Prostate gland (tissue), 2 donors: Measurements from ENCODE around the gene SMARCB1. TPM values are rescaled to one million over a fixed set of nuclear protein-coding genes. Genes with fewer than 3 reads are reported as not detected.
"Not testable (repeated sequence)": the region's sequence is repeated elsewhere in the genome, so short reads cannot be mapped to it uniquely, and the experiment has no call there.

Source experiments
- DNase-seq: peaks from one replicate; pipeline ENCODE4 v3.0.0-alpha.2; 2019; ENCODE audit warnings: low spot score
- H3K27ac ChIP-seq, 2 donors: fragments of 200-600 bp; sonication (generic); 2 replicates each; pipeline ENCODE4 v1.5.1; 2017 to 2019
- H3K27me3 ChIP-seq: fragments of 200-600 bp; sonication (generic); replicated peaks from 2 replicates; pipeline ENCODE4 v1.5.1; 2019; ENCODE audit not compliant: insufficient read depth
- H3K36me3 ChIP-seq, 2 donors: fragments of 200-600 bp; sonication (generic); 1 replicate in 1 of 2; 2 replicates in 1 of 2; pipeline versions ENCODE4 v1.5.1 to v1.8.1; 2017 to 2019
- H3K4me1 ChIP-seq: fragments of 200-600 bp; sonication (generic); replicated peaks from 2 replicates; pipeline ENCODE4 v1.5.1; 2019
- H3K4me3 ChIP-seq, 2 donors: fragments of 200-600 bp; sonication (generic); 2 replicates each; pipeline ENCODE4 v1.5.1; 2017 to 2019
- H3K9me3 ChIP-seq: fragments of 200-600 bp; sonication (generic); 2 replicates; pipeline ENCODE4 v1.5.1; 2017
- CTCF ChIP-seq, 4 experiments: fragments of 200-600 bp in 2 of 4; fragments of 450-650 bp in 2 of 4; sonication (generic) in 2 of 4; IDR thresholded peaks; 1 replicate in 3 of 4; 2 replicates in 1 of 4; pipeline ENCODE4 v1.5.1; 2016 to 2019; ENCODE audit warnings: antibody characterized with exemption in 4 of 4, mild to moderate bottlenecking in 2 of 4, moderate library complexity in 2 of 4
- POLR2A ChIP-seq: fragments of 450-650 bp; IDR thresholded peaks from one replicate; pipeline ENCODE4 v1.6.1; 2016; ENCODE audit warnings: antibody characterized with exemption, mild to moderate bottlenecking
- POLR2AphosphoS5 ChIP-seq: sonication (generic); formaldehyde crosslinking; IDR thresholded peaks from one replicate; pipeline ENCODE4 v1.6.1; 2017; ENCODE audit warnings: antibody characterized with exemption
- WGBS: methylation state at CpG from one replicate; pipeline ENCODE4 v1.1.5; 2018; 5-methylcytosine and 5-hydroxymethylcytosine counted together
- intact Hi-C: fragments of 100-400 bp; cut with DNase I; formaldehyde crosslinking; loops from one replicate; pipeline ENCODE4 v1.14.2; 2022
- total RNA-seq, 2 donors: library from RNA; depleted of rRNA; stranded (reverse); fragments of >200 nt; gene quantifications; one replicate each; pipeline ENCODE4 v1.1.0, GENCODE V29; 2016

Gene SMARCB1
- total RNA-seq, 2 donors from 2014 or later, result 77.2 to 136 TPM

DNA sequence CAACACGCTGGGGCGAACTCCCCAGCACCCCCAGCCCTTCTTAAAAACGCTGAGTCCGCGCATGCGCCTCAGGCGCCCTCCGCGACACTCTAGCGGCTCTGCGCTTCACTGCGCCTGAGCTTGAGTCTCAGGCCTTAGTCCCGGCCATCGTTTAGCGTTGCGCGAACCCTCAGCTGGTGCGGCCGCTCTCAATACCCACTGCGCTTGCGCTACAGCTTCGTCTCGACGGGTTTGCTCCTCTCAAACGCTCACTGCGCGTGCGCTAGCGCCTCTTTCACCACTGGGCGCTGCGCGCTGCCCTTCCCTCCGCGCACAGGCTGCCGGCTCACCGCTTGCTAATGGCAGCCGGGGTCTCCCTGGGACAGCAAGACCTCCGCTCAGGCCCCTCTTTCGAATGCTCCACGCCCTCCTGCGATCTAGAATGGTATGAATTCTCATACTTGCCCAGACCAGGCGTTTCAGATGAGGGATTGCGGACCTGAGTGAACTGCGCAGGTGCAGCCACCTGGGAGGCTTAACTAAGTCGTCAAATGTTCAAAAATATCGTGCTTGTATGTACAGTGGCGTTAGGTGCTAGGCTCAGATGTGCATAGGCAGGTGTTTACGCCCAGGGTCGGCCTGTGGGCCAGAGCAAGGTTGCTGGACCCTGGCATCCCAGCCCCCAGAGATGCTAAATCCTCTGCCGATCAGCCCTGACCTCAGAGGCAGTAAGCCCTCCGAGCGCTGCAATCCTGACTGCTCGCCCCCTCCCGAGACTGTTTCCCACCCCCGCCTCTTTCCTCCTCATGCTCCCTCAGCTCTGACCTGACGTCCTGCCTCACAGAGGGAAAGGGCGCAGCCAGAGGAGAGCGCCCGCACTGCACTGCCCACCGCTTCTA lies 71.1 kb downstream of the SMARCB1 start, which contains the start of gene SLC2A11:
TSS of gene SLC2A11 (plus strand) at position 270 of the 878 bp plus-strand sequence. CDS start at position 395, 125 bp downstream.
- intact Hi-C loops, result loop anchor here (5.0 kb wide), 1 partner anchor 326 kb away; no protein-coding TSS in a partner anchor
- Histone ChIP-seq H3K4me3 (peak within 1 kb of the TSS; percentile 45 to 51), H3K9me3 (no peaks in the 10 kb centered on the region), H3K27me3 (no peaks in the 10 kb centered on the region), H3K36me3 (no peaks in the 10 kb centered on the region), H3K27ac (peak within 1 kb of the TSS; percentile 87 to 89), H3K4me1 (no peaks in the 10 kb centered on the region)
- peak; percentile 95 for DNase-seq
- WGBS, result 0% methylated on average over 32 of the region's 60 CpGs
- peak; percentile 95 for TF ChIP-seq POLR2AphosphoS5
- peak; percentile 83 for TF ChIP-seq POLR2A
- peak in 3 of 4 experiments; percentile 23 to 55 (median 53) for TF ChIP-seq CTCF (IDR thresholded peaks at IDR 0.05)

GRCh38 chr22:23858484-23858815 lies 71.7 kb downstream of the SMARCB1 start:
- Histone ChIP-seq H3K27ac (no peak overlapping the region), H3K27me3 (no peaks in the 10 kb centered on the region), H3K4me1 (no peaks in the 10 kb centered on the region), H3K4me3 (peak overlapping the region; percentile 45 to 51), H3K36me3 (no peaks in the 10 kb centered on the region), H3K9me3 (no peaks in the 10 kb centered on the region)
- 55% methylated on average over 7 of the region's 7 CpGs for WGBS
- intact Hi-C loops, result loop anchor here (5.0 kb wide), 1 partner anchor 326 kb away; no protein-coding TSS in a partner anchor
- no peak for DNase-seq
- TF ChIP-seq CTCF (IDR thresholded peaks at IDR 0.05) (peak in 1 of 4 experiments; percentile 13), POLR2AphosphoS5 (no peak), POLR2A (no peak)

- intact Hi-C loops, result loop anchor here (5.0 kb wide), 1 partner anchor 327 kb away; no protein-coding TSS in a partner anchor
- Histone ChIP-seq H3K27ac (no peak overlapping the region), H3K4me1 (no peaks in the 10 kb centered on the region), H3K9me3 (no peaks in the 10 kb centered on the region), H3K36me3 (no peaks in the 10 kb centered on the region), H3K4me3 (no peak overlapping the region), H3K27me3 (no peaks in the 10 kb centered on the region)
- 96% methylated on average over 4 of the region's 4 CpGs for WGBS
- no peak for DNase-seq
- TF ChIP-seq POLR2A (no peak), CTCF (IDR thresholded peaks at IDR 0.05) (no peak), POLR2AphosphoS5 (no peak)
These were observed 72.4 kb downstream of the SMARCB1 start for GRCh38 chr22:23859201-23859600.

DNA sequence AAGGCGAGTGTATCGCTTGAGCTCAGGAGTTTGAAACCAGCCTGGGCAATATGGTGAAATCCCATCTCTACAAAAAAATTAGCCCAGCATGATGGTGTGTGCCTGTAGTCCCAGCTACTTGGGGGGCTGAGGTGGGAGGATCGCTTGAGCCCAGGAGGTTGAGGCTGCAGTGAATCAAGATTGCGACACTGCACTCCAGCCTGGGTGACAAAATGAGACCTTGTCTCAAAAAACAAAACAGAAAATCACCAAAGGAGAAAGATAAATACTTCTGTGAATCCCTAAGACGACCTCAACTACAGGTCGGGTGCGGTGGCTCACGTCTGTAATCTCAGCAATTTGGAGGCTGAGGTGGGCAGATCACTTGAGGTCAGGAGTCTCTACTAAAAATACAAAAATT lies 73.4 kb downstream of the SMARCB1 start:
- H3K36me3 ChIP-seq, result not testable (repeated sequence)

DNA sequence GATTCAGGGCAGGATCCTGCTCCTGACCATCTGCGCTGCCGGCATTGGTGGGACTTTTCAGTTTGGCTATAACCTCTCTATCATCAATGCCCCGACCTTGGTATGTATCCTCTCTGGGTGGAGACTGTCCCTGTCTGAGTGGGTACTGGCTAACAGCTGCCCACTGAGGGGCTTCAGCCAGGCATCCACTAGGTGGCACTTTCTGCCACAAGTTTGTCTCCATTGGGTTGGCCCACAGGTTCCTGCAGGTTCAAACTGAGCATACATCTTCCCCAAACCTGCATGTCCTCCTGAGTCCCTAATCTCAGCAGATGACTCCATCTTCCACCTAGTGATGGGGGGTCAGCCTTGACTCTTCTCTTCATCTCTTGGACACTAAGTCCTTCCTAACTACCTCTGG lies 75.3 kb downstream of the SMARCB1 start:
- peak; percentile 27 for DNase-seq
- peak in 3 of 4 experiments; percentile 31 to 69 (median 33) for TF ChIP-seq CTCF (IDR thresholded peaks at IDR 0.05)
- TF ChIP-seq POLR2AphosphoS5, result no peak
- no peak for TF ChIP-seq POLR2A
- Histone ChIP-seq H3K36me3 (no peaks in the 10 kb centered on the region), H3K9me3 (no peaks in the 10 kb centered on the region), H3K27me3 (no peaks in the 10 kb centered on the region), H3K27ac (no peak overlapping the region), H3K4me1 (no peaks in the 10 kb centered on the region), H3K4me3 (no peak overlapping the region)
- intact Hi-C loops, result no loop called here
- WGBS, result 79% methylated on average over 3 of the region's 3 CpGs

More for the DNA sequence above, 73.4 kb downstream of the SMARCB1 start:
- 97% methylated on average over 8 of the region's 8 CpGs for WGBS
- H3K27ac ChIP-seq, H3K4me1 ChIP-seq, intact Hi-C loops, H3K27me3 ChIP-seq, H3K9me3 ChIP-seq, DNase-seq, H3K4me3 ChIP-seq: not testable (repeated sequence)

GRCh38 chr22:23864499-23865154 lies 77.9 kb downstream of the SMARCB1 start:
- H3K9me3 ChIP-seq, H3K27ac ChIP-seq, H3K4me3 ChIP-seq, H3K27me3 ChIP-seq, DNase-seq, H3K4me1 ChIP-seq, H3K36me3 ChIP-seq, intact Hi-C loops: not testable (repeated sequence)
- 86% methylated on average over 11 of the region's 11 CpGs for WGBS
